ENCODE data around the gene AARS1. TPM values are rescaled to one million over a fixed set of nuclear protein-coding genes. Genes with fewer than 3 reads are reported as not detected.
"Not testable (repeated sequence)": the region's sequence is repeated elsewhere in the genome, so short reads cannot be mapped to it uniquely, and the experiment has no call there.

Gene AARS1
- total and polyA plus RNA-seq, 2 of the 8 experiments (the other 6 are each of a cell fraction or from before 2014, with no cell fraction given): 130 to 235 TPM

DNA sequence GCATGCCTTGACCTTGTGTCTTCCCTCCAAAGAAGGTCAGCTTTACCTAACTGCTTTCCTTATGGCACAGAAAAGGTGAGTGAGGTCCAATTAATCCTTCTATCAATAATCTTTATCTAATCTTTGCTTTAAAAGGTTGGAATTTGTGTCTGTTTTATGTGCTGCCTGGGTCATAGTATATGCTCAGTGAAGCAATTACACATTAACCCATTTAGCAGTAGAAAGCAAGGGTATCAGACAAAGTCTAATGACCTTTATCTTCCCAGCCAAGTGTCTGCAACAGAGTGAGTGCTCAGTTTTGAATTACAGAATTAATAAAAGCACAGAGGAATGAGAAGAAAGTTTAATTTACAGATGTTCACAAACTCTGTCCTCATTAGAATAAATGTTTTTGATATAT, 63.3 kb downstream of the AARS1 start:
- DNase-seq (ENCODE audit: low read depth in 1 of 2, low spot score in 2 of 2); H3K23ac ChIP-seq (ENCODE audit: insufficient read length); H2BK5ac ChIP-seq (ENCODE audit: low read depth, low read length); H2BK120ac ChIP-seq (replicated peaks; ENCODE audit: low read depth, low read length); H3K4me3 ChIP-seq (ENCODE audit: extremely low read depth in 1 of 4, insufficient read depth in 2 of 4, low read depth in 3 of 4, low read length in 4 of 4); H2AFZ ChIP-seq (ENCODE audit: low read length); H4K91ac ChIP-seq (replicated peaks; ENCODE audit: insufficient read length, low read length); H2BK15ac ChIP-seq (ENCODE audit: low read length); H2BK12ac ChIP-seq (ENCODE audit: low read depth, low read length); H3K4me2 ChIP-seq (ENCODE audit: insufficient read depth in 1 of 2, low read depth in 2 of 2, low read length in 2 of 2); H3K9me3 ChIP-seq (ENCODE audit: insufficient read depth in 2 of 2, low read depth in 1 of 2, low read length in 1 of 2); POLR2A ChIA-PET (ENCODE audit: partially characterized antibody); H3K27me3 ChIP-seq (replicated peaks in 1 of 4; ENCODE audit: control insufficient read depth in 3 of 4, extremely low read depth in 1 of 4, insufficient read depth in 3 of 4, low read length in 3 of 4); H4K20me1 ChIP-seq (replicated peaks in 1 of 2; ENCODE audit: control insufficient read depth in 1 of 2, insufficient read depth in 2 of 2, low read length in 2 of 2); H3K79me1 ChIP-seq (ENCODE audit: low read depth, low read length); H3K56ac ChIP-seq (replicated peaks; ENCODE audit: insufficient read length, low read depth, low read length); H3K9ac ChIP-seq (replicated peaks in 1 of 4; ENCODE audit: extremely low read depth in 1 of 4, low read depth in 3 of 4, low read length in 3 of 4); H4K5ac ChIP-seq (ENCODE audit: insufficient read length, low read depth, low read length); H3K4me1 ChIP-seq (replicated peaks in 1 of 4; ENCODE audit: control insufficient read depth in 3 of 4, insufficient read depth in 4 of 4, low read length in 3 of 4); H3K4ac ChIP-seq (replicated peaks; ENCODE audit: insufficient read length, low read depth, low read length); H3K23me2 ChIP-seq (ENCODE audit: low read depth, low read length); H3K18ac ChIP-seq (ENCODE audit: extremely low read depth, low read length); H2BK20ac ChIP-seq (ENCODE audit: low read length); H3K79me2 ChIP-seq (ENCODE audit: control insufficient read depth in 1 of 2, insufficient read depth in 2 of 2, low read length in 2 of 2); H3K14ac ChIP-seq (ENCODE audit: insufficient read length); H3K27ac ChIP-seq (ENCODE audit: low read depth, low read length); CTCF ChIA-PET (ENCODE audit: partially characterized antibody); H4K8ac ChIP-seq (ENCODE audit: extremely low read depth, insufficient read depth, low read length); FAIRE-seq; H2AK5ac ChIP-seq (ENCODE audit: low read depth, low read length): not testable (repeated sequence)
- peaks cover 0 to 14% (median 2%) of the 10 kb centered on the region in 4 experiments; a peak in 3 of 8 replicates for H3K36me3 ChIP-seq (ENCODE audit: control insufficient read depth in 2 of 4, insufficient read depth in 4 of 4, low read length in 3 of 4)

- H2BK5ac ChIP-seq (ENCODE audit: low read depth, low read length); H3K79me2 ChIP-seq (ENCODE audit: control insufficient read depth in 1 of 2, insufficient read depth in 2 of 2, low read length in 2 of 2); H3K23ac ChIP-seq (ENCODE audit: insufficient read length); H3K18ac ChIP-seq (ENCODE audit: extremely low read depth, low read length); H4K5ac ChIP-seq (ENCODE audit: insufficient read length, low read depth, low read length); H3K4ac ChIP-seq (replicated peaks; ENCODE audit: insufficient read length, low read depth, low read length); H3K27me3 ChIP-seq (replicated peaks in 1 of 4; ENCODE audit: control insufficient read depth in 3 of 4, extremely low read depth in 1 of 4, insufficient read depth in 3 of 4, low read length in 3 of 4); H3K79me1 ChIP-seq (ENCODE audit: low read depth, low read length); H3K56ac ChIP-seq (replicated peaks; ENCODE audit: insufficient read length, low read depth, low read length); FAIRE-seq; H4K91ac ChIP-seq (replicated peaks; ENCODE audit: insufficient read length, low read length); H2AK5ac ChIP-seq (ENCODE audit: low read depth, low read length); H3K27ac ChIP-seq (ENCODE audit: low read depth, low read length); H3K4me2 ChIP-seq (ENCODE audit: insufficient read depth in 1 of 2, low read depth in 2 of 2, low read length in 2 of 2); H3K4me3 ChIP-seq (ENCODE audit: extremely low read depth in 1 of 4, insufficient read depth in 2 of 4, low read depth in 3 of 4, low read length in 4 of 4); H3K14ac ChIP-seq (ENCODE audit: insufficient read length); H2AFZ ChIP-seq (ENCODE audit: low read length); H4K20me1 ChIP-seq (replicated peaks in 1 of 2; ENCODE audit: control insufficient read depth in 1 of 2, insufficient read depth in 2 of 2, low read length in 2 of 2); DNase-seq (ENCODE audit: low read depth in 1 of 2, low spot score in 2 of 2); H3K23me2 ChIP-seq (ENCODE audit: low read depth, low read length); H3K9me3 ChIP-seq (ENCODE audit: insufficient read depth in 2 of 2, low read depth in 1 of 2, low read length in 1 of 2); H3K9ac ChIP-seq (replicated peaks in 1 of 4; ENCODE audit: extremely low read depth in 1 of 4, low read depth in 3 of 4, low read length in 3 of 4); H2BK20ac ChIP-seq (ENCODE audit: low read length); H2BK120ac ChIP-seq (replicated peaks; ENCODE audit: low read depth, low read length); H3K4me1 ChIP-seq (replicated peaks in 1 of 4; ENCODE audit: control insufficient read depth in 3 of 4, insufficient read depth in 4 of 4, low read length in 3 of 4); H4K8ac ChIP-seq (ENCODE audit: extremely low read depth, insufficient read depth, low read length); H2BK12ac ChIP-seq (ENCODE audit: low read depth, low read length); H2BK15ac ChIP-seq (ENCODE audit: low read length); POLR2A ChIA-PET (ENCODE audit: partially characterized antibody); CTCF ChIA-PET (ENCODE audit: partially characterized antibody): not testable (repeated sequence)
- peaks cover 0 to 14% (median 2%) of the 10 kb centered on the region in 4 experiments; a peak in 3 of 8 replicates for H3K36me3 ChIP-seq (ENCODE audit: control insufficient read depth in 2 of 4, insufficient read depth in 4 of 4, low read length in 3 of 4)
- 81% methylated on average over 4 of the region's 4 CpGs; no CpG with 5 or more reads in 1 of the 2 experiments for WGBS, 2 experiments (ENCODE audit: extremely low coverage in 1 of 2, insufficient coverage in 1 of 2, insufficient read length in 1 of 2, insufficient replicate concordance in 2 of 2, low coverage in 1 of 2, low lambda C conversion rate in 2 of 2, missing lambda C conversion rate in 1 of 2)
Observed at GRCh38 chr16:70225430-70225829, 63.9 kb downstream of the AARS1 start.

Data from H1 (cell line).